BLaER1 treated with 17β-estradiol and CSF1 and Interleukin-3, amounts not matched to agents 10 nM and 100 nM (cell line): ENCODE results near the gene FIGN.

Source experiments
- H3K27ac ChIP-seq, 11 experiments: shearing (Covaris generic); formaldehyde crosslinking; 2 replicates each; pipeline ENCODE4 v1.8.1; 2022
- H3K27me3 ChIP-seq, 11 experiments: shearing (Covaris generic); formaldehyde crosslinking; 2 replicates each; pipeline ENCODE4 v1.8.1; 2022
- H3K36me3 ChIP-seq, 11 experiments: shearing (Covaris generic); formaldehyde crosslinking; 2 replicates each; pipeline ENCODE4 v1.8.1; 2022
- H3K4me1 ChIP-seq, 10 experiments: shearing (Covaris generic); formaldehyde crosslinking; 2 replicates each; pipeline ENCODE4 v1.8.1; 2022
- H3K4me2 ChIP-seq, 11 experiments: shearing (Covaris generic); formaldehyde crosslinking; 2 replicates each; pipeline ENCODE4 v1.8.1; 2022
- H3K4me3 ChIP-seq, 10 experiments: shearing (Covaris generic); formaldehyde crosslinking; 2 replicates each; pipeline ENCODE4 v1.8.1; 2022
- H3K9ac ChIP-seq, 11 experiments: shearing (Covaris generic); formaldehyde crosslinking; 2 replicates each; pipeline ENCODE4 v1.8.1; 2022
- H3K9me3 ChIP-seq, 11 experiments: shearing (Covaris generic); formaldehyde crosslinking; replicated peaks in 1 of 11; 2 replicates each; pipeline ENCODE4 v1.8.1; 2022
- H4K20me1 ChIP-seq, 11 experiments: shearing (Covaris generic); formaldehyde crosslinking; 2 replicates each; pipeline ENCODE4 v1.8.1; 2022
- Cebpa-rat ChIP-seq, 11 experiments: shearing (Covaris generic); IDR thresholded peaks; 2 replicates each; pipeline ENCODE4 v1.8.1; 2022

Gene FIGN

DNA sequence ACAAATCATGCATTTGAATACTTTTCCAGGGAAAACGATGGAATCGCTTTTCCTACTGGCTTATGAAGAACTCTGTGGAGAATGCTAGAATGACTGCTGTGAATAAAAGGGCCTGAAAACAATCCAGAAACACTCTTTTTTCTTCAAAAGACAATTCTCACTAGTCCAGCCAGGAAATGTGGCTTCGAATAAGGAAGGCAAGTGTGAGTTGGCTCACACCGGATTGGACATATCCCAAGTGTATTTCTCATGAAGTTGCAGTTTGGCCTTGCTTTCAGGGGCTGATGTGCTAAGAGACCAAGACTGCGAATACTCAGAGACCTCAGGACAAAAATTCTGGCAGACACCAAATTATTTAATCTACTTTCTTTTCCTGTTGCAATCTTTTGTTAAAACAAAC is 54.1 kb downstream of the FIGN start:
- Histone ChIP-seq H3K27ac (no peak overlapping the region), H3K9me3 (no peaks in the 10 kb centered on the region), H3K4me3 (no peak overlapping the region), H3K4me1 (no peaks in the 10 kb centered on the region), H4K20me1 (no peaks in the 10 kb centered on the region), H3K36me3 (no peaks in the 10 kb centered on the region), H3K9ac (no peak overlapping the region), H3K27me3 (no peaks in the 10 kb centered on the region), H3K4me2 (no peak overlapping the region)
- TF ChIP-seq Cebpa-rat (IDR thresholded peaks at IDR 0.05) = no peak

DNA sequence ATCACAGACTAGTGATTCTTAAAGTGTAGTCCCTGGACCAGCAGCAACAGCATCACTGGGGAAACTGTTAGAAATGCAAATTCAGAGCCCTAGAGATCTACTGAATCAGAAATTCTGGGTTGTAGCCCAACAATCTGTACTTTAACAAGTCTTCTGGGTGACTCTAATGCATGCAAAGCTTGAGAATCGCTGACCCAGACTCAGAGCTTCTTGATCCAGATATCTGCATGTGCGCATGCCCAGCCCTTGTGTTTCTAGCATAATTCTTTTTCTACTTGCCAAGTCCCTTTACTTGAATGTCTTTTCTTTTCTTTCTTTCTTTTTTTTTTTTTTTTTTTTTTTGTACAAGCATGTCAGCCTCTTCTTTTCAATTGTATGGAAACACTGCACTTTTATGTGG is 60.4 kb downstream of the FIGN start:
- no peaks in the 10 kb centered on the region for H4K20me1 ChIP-seq
- no peaks in the 10 kb centered on the region for H3K27me3 ChIP-seq
- H3K9ac ChIP-seq = no peak overlapping the region
- H3K4me3 ChIP-seq = no peak overlapping the region
- H3K4me2 ChIP-seq = no peak overlapping the region
- no peaks in the 10 kb centered on the region for H3K4me1 ChIP-seq
- no peak for TF ChIP-seq Cebpa-rat (IDR thresholded peaks at IDR 0.05)
- no peaks in the 10 kb centered on the region for H3K36me3 ChIP-seq
- no peak overlapping the region for H3K27ac ChIP-seq
- H3K9me3 ChIP-seq = no peaks in the 10 kb centered on the region

DNA sequence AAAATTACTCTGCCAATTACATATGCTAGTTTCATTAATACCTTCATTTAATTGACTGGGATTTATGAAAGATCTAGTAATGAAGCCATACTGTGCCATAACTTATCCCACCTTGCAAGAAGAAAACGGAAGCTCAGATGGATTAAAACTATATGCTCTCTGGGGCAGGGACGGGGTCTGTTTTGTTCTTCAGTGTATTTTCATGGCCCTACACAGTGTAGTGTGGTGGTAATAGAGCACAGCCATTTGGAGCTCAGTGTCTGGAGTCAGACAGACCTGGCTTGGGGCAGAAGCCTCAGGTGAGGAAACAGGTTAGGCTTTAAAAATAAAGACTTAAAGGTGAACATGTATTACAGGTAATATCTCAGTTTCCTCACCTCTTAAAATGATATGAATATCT is 62.3 kb downstream of the FIGN start:
- no peak overlapping the region for H3K4me2 ChIP-seq
- H3K9ac ChIP-seq = no peak overlapping the region
- no peak overlapping the region for H3K4me3 ChIP-seq
- TF ChIP-seq Cebpa-rat (IDR thresholded peaks at IDR 0.05) = no peak
- H3K9me3 ChIP-seq = no peaks in the 10 kb centered on the region
- no peaks in the 10 kb centered on the region for H3K27me3 ChIP-seq
- H3K4me1 ChIP-seq = no peaks in the 10 kb centered on the region
- H4K20me1 ChIP-seq = no peaks in the 10 kb centered on the region
- H3K27ac ChIP-seq = no peak overlapping the region
- no peaks in the 10 kb centered on the region for H3K36me3 ChIP-seq

DNA sequence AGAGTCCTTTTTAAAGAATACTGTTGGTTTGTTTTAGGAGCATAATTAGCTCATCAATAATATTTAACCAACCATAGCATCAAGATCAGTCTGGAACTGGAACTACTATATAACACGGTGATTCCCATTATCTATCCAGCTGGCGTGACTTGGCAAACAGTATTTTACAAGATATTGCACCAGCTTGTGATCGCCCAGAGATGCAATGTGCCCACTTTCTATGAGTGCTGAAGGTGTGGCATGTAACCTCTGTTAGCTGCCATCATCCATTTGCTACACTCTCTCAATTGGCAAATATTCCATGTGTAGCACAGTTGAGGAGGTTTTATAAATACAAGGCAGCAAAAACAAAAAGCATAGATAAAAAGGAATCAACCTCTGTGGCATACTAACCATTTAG is 64.9 kb downstream of the FIGN start:
- Histone ChIP-seq H3K27me3 (no peaks in the 10 kb centered on the region), H3K9ac (no peak overlapping the region), H3K9me3 (no peaks in the 10 kb centered on the region), H3K4me2 (no peak overlapping the region), H3K27ac (no peak overlapping the region), H3K4me3 (no peak overlapping the region), H4K20me1 (no peaks in the 10 kb centered on the region), H3K4me1 (peaks cover 0 to 4% (median 0%) of the 10 kb centered on the region in 10 experiments; a peak in 2 of 20 replicates), H3K36me3 (no peaks in the 10 kb centered on the region)
- no peak for TF ChIP-seq Cebpa-rat (IDR thresholded peaks at IDR 0.05)

DNA sequence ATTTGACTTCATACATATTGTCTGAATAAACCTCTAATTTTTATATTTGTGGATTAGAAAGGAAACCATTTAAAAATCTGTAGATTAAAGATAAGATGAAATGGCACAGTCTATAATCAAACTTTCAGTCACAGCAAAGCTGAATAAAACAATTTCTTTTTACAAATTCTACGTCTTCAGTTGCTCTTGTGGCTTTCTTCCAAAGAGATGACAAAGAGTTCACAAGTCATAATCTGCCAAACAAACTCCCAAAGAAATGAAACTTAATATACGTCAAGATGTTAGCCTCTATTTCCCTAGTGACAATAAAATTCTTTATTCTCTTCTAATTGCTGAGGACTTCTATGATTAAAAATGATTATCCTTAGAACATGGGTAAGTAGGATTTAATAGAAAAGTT is 66.3 kb downstream of the FIGN start:
- no peaks in the 10 kb centered on the region for H3K36me3 ChIP-seq

DNA sequence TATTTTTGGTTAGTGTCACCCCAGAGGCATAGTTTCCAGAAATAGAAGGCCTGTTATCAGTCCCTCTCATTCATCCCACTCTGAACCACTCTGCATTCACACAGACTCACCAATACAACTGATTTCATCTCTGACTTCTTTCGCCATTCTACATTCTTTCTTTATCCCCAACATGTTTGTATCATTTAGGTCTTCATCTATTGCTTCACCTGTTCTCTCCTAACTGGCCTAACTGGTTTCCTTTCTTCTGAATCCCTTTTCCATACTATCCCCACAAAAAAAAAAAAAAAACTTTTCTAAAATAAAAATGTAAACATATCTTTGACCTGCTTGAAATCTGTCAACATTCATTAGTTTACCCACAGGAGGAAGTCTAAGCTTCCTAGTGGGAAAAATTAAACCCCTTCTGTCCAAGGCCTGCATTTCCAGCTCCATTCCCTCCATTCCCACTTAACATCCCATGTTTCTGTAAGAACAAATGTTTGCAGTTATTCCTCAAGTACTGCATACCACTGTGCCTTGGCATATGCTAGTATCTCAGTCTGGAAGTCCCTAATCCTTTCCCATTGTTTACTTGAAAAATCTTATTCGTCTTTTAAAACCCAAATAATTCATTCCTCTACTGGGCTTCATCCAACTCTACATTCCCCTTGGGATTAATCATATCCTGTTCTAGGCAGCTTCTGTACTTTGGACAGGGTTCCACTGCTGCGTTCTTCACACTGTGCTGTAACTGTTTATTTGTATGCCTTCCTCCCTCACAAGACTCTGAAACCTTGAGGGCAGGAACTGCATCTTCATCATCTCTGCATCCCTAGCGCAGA is 68.5 kb downstream of the FIGN start:
- Histone ChIP-seq H3K4me3 (no peak overlapping the region), H3K27me3 (no peaks in the 10 kb centered on the region), H3K9me3 (peaks cover 0 to 7% (median 0%) of the 10 kb centered on the region in 11 experiments; a peak in 7 of 22 replicates), H3K4me1 (peaks cover 0 to 7% (median 0%) of the 10 kb centered on the region in 10 experiments; a peak in 2 of 20 replicates), H3K27ac (no peak overlapping the region), H3K9ac (no peak overlapping the region), H3K4me2 (no peak overlapping the region), H4K20me1 (no peaks in the 10 kb centered on the region), H3K36me3 (no peaks in the 10 kb centered on the region)
- TF ChIP-seq Cebpa-rat (IDR thresholded peaks at IDR 0.05) = no peak

More for the DNA sequence above, 66.3 kb downstream of the FIGN start:
- Histone ChIP-seq H3K4me3 (no peak overlapping the region), H3K9ac (no peak overlapping the region), H4K20me1 (no peaks in the 10 kb centered on the region), H3K27me3 (no peaks in the 10 kb centered on the region), H3K27ac (no peak overlapping the region), H3K4me2 (no peak overlapping the region), H3K4me1 (peaks cover 0 to 7% (median 0%) of the 10 kb centered on the region in 10 experiments; a peak in 2 of 20 replicates), H3K9me3 (no peaks in the 10 kb centered on the region)
- TF ChIP-seq Cebpa-rat (IDR thresholded peaks at IDR 0.05) = no peak

DNA sequence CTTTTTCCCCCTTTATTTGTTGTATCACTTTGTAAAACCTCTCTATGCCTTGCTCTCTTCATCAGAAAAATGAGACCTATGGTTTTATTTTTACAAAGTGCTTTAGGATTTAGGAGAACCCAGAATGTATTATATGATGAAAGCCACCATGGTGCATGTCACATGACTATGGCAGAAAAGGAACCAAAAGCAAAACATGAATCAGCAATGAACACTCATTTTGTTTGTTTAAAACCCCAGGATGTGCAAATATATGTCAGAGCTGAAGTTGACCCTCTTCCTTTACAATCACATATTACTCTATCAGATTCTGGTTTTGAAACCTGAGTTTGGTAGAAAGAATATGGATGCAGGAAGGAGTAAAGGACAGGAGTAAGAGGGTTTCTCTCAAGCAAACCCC is 70.0 kb downstream of the FIGN start:
- no peaks in the 10 kb centered on the region for H3K36me3 ChIP-seq
- H3K4me1 ChIP-seq = peaks cover 0 to 7% (median 0%) of the 10 kb centered on the region in 10 experiments; a peak in 2 of 20 replicates
- no peak overlapping the region for H3K4me3 ChIP-seq
- H3K4me2 ChIP-seq = peak overlapping the region in 2 of 11 experiments; percentile 7 to 30; a peak in 1 of 22 replicates
- H3K9me3 ChIP-seq = peaks cover 0 to 16% (median 7%) of the 10 kb centered on the region in 11 experiments; a peak in 8 of 22 replicates
- H3K27ac ChIP-seq = peak overlapping the region in 3 of 11 experiments; percentile 14 to 41 (median 15); a peak in 1 of 22 replicates
- no peaks in the 10 kb centered on the region for H4K20me1 ChIP-seq
- no peak overlapping the region for H3K9ac ChIP-seq
- TF ChIP-seq Cebpa-rat (IDR thresholded peaks at IDR 0.05) = no peak
- H3K27me3 ChIP-seq = no peaks in the 10 kb centered on the region

DNA sequence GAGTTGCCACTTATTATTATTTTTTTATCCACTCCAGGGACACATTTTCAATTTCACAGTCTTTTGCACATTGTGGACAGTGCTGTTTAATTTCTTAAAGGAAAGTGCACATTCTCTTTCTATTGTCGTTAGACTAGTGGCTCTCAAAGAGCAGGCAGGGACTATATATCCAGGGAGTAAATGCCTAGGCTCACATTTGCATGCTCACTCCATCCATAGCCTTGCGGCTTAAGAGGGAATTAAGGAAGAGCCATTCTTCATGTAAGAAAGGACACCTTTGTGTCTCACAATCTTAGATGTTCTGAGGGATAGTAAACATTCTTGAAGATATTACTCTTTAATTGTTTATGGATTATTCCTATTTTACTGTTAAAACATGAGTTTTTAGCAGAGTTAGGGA is 70.8 kb downstream of the FIGN start:
- Histone ChIP-seq H3K4me2 (no peak overlapping the region), H3K4me1 (peaks cover 0 to 7% (median 0%) of the 10 kb centered on the region in 10 experiments; a peak in 2 of 20 replicates), H3K9me3 (peaks cover 0 to 16% (median 7%) of the 10 kb centered on the region in 11 experiments; a peak in 8 of 22 replicates), H3K4me3 (no peak overlapping the region), H3K27ac (no peak overlapping the region), H3K27me3 (no peaks in the 10 kb centered on the region), H3K9ac (no peak overlapping the region), H3K36me3 (no peaks in the 10 kb centered on the region), H4K20me1 (no peaks in the 10 kb centered on the region)
- no peak for TF ChIP-seq Cebpa-rat (IDR thresholded peaks at IDR 0.05)

DNA sequence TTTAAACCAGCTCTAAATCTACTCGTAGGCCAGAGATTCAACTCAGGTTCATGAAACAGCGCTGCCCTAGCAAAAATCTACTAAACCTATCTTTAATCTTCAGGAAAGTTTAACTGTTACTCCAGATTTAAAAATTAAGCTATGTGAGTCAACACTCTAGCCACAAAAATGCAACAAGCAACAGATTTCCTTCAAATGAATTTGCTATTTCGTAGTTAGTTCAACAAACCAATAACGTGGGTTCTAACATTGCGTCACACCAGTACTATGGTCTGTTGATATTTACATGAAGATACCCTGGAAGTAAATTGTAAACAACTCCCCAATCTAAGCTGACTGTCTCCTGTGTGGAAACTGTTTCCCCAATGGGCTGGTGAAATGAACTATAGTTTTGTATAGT is 71.2 kb downstream of the FIGN start:
- no peak overlapping the region for H3K27ac ChIP-seq
- H3K36me3 ChIP-seq = no peaks in the 10 kb centered on the region
- 0 out of 22 replicates have a peak, but pooled peaks of 1 of the 11 experiments have one; percentile 15 for TF ChIP-seq Cebpa-rat (IDR thresholded peaks at IDR 0.05)
- H3K4me3 ChIP-seq = no peak overlapping the region
- H3K9me3 ChIP-seq = peaks cover 0 to 16% (median 7%) of the 10 kb centered on the region in 11 experiments; a peak in 8 of 22 replicates
- H3K9ac ChIP-seq = no peak overlapping the region
- H4K20me1 ChIP-seq = no peaks in the 10 kb centered on the region
- H3K27me3 ChIP-seq = no peaks in the 10 kb centered on the region
- H3K4me1 ChIP-seq = peaks cover 0 to 7% (median 0%) of the 10 kb centered on the region in 10 experiments; a peak in 2 of 20 replicates
- no peak overlapping the region for H3K4me2 ChIP-seq
